Stimulated activated CD4-positive, alpha-beta T cell treated with anti-CD3 and anti-CD28 coated beads, Interleukin-12 subunit alpha, Interleukin-12 subunit beta, amount 100 ng/mL, for 4 hours (primary cell): ENCODE results near the gene GIMAP2.
"Not testable (repeated sequence)": the region's sequence is repeated elsewhere in the genome, so short reads cannot be mapped to it uniquely, and the experiment has no call there.

ENCODE experiments used
- DNase-seq: peaks from one replicate; pipeline ENCODE4 v3.0.0-alpha.2; 2020

The GIMAP2 gene

DNA sequence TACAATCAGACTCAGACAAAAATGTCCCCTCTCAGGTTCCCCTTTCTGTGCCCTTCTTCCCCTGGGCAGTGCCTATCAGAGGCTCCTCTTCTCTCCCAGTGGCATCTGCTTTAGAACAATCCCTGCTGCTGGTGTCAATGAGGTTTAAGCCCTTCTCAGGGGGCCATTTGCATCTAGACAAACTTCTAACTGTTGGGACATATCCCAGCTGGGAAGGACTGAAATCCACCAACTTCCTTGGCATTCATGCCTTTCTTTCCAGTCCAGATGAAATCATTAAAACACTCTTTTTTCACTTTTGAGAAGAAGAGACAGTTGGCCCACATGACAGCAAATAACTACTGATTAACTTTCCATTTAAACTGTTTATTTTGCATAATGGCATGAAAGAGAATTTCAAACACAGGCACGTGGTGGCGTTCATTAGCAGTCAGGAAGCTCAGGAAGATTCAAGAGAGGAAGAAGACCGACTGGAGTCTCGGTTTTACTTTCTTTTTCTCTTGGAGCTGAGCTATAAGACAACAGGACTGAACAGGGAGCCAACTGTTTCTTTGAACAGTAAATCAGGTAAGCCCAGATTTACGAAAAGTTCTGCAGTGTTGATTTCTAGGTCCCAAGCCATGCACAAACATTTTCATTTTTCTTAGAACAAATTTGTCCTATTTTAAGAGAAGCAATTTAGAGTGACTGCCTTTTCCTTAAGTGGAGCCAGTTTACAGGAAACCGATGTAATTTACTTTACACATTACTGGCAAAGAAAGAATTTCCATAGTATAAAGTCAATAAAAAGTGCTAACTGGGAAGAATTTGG is at the start of gene GIMAP2:
Gene GIMAP2, plus strand, starts transcription at position 488 of the 811 bp plus-strand sequence. CDS start 1,354 bp downstream, outside the sequence.
- DNase-seq, result no peak

DNA sequence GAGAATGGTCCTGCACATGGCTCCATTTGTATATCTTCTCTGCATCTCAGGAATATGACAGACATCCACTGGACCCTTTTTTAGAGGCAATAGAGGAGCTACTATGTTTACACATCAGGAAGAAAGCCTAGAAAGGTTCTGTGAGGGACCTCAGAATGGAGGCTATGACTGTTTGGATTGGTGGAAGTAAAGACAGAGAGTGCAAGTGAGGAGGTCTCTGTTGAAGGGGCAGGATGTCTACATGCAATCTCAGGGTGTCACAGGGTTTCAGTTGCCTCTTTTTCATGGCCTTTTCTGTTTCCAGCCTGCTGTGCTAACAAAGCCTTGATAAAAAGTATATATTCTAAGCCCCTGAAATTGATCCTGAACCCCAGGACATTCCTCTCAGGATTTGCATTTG is 43.7 kb upstream of the GIMAP2 start:
- DNase-seq, result no peak

DNA sequence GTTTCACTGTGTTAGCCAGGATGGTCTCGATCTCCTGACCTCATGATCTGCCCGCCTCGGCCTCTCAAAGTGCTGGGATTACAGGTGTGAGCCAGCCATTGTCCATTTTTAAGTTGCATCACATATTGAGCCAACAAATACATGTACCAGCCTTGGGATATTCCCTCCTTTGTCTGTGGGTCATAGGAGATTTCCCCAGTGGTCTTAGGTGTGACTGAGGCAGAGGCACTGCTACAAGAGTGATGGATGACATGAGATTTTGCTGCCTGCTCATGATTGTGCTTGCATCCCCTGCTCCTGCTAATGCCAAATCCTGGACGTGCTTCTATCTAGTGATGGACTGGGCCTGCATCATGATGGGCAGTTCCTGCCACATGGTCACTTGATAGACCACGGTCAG is 42.6 kb upstream of the GIMAP2 start:
- DNase-seq, result no peak

DNA sequence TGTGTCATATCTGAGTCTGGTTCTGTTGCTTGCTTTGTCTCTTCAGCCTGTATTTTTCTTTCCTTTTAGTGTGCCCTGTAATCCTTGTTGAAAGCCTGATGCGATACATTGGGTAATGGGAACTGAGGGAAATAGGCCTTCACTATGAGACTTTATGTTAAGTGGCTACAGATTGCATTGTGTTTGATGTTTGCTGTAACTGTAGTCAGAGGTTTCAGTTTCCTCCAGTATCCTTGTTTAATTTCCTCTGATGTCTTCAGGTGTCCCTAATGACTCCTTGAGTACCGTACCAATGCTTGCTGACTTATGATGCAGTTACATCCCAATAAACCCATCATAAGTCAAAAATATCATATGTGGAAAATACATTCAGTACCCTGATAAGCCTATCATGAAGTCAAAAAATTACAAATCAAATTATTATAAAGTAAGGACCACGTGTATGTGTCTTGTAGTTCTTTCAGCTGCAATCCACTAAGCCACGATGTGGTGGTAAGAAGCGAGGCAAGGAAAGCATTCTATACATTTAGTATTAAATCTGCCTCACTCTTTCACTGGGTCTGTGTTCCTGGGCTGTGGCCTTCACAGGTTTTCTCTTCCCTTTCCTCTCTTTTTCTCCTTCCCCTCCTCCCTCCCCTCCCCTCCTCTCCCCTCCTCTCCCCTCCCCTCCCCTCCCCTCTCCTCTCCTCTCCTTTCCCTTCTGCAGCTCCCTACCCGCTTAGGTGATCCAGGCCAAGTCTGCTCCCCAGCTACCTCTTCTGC is 40.1 kb upstream of the GIMAP2 start:
- no peak for DNase-seq

DNA sequence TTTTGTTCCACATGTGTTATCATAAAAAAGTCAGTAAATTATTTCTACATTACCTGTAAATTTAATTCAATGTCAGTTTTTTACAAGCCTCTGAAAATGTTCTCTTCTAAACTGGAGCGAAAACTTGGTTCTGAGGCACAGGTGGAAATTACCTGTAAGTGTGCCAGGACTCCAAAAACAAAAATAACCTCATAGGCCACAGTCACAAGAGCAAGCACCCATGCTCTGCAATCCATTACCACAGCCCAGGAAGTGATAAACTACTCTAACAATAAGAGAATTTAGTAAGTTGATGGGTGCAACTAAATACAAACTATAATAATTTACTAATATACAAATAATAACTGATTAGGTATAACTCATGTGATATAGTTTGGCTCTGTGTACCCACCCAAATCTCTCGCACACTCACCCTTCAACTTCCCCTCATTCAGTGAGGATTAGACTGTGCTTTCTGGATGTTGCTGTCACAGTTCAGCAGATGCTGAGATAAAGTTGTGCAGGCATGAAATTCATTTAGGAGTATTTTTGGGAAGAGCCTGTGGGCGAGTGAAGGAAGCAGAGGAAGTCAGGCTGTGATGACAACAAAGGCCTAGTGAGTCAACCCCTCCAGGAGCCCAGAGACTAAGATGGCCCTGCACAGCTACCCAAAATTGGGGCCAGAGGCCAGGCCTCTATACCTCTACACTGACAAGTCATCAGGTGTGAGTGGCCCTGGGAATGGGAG is 37.0 kb upstream of the GIMAP2 start:
- no peak for DNase-seq

DNA sequence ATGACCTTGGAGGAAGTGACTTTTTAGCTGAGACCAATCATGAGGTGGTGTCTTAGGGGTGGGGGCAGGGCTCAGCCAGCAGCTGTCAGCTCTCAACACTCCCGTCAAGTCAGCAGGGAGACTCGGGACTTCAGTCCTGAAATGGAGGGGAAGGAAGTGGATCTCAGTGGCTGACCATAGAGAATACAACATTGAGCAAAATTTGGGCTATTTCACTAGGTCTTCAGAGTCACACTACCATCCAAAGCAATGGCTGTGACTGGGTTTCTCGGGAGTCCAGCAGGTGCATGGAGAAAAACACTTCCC is 36.5 kb upstream of the GIMAP2 start:
- DNase-seq, result no peak

DNA sequence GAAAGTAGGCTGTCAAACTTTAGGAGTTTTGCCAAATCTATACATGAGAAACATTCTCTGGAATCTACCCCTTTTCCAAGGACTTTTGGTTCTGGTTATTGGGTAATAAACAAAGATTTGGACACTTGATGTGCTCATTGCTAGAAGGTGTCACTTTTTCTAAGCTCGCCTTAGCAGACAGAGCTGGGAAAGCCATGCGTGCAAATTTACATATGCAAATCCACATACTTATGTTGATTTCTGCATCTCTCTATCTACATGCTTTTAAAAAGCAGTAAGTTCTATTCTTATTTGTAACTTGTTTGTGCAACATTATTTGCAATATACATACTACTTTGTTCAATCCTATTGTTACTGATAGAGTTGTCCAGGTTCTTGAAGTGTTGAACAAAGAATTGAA is 30.8 kb upstream of the GIMAP2 start:
- no peak for DNase-seq

DNA sequence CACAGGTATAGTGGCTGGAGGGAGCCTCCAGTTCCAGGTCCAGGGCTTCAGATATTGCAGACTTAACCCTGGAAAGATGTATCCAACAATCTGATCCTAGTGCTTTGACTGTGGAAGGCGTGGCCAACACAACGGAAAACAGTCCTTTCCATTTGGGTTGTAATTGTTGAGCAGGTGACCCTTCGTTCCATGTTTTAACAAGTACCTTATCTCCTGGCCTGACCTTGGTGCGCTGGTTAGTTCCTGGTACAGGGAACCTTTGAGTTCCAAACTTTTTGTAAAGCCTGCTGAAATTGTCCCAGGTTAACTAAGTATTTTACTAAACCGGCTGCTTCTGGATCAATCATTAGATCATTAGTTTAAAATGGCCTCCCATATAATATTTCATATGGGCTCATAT is 29.5 kb upstream of the GIMAP2 start:
- DNase-seq, result no peak

DNA sequence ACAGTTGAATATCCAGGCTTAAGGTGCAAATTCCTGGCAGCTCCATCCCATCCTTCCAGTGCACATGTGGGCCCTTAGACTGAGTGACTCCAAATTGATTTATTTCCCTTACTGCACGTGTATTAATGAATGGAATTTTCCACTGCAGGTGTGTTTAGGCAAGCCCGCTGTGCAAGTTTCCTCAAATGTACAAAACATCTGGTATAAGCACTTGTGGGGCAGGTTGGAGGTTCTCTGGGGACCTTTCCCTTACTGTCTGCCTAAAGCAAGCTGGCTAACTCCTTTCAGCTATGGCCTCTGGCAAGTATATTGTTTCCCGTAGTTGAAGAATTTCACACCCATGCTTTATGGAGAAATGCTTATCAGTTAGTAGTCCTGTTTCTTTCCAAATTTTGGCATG is 28.0 kb upstream of the GIMAP2 start:
- no peak for DNase-seq

DNA sequence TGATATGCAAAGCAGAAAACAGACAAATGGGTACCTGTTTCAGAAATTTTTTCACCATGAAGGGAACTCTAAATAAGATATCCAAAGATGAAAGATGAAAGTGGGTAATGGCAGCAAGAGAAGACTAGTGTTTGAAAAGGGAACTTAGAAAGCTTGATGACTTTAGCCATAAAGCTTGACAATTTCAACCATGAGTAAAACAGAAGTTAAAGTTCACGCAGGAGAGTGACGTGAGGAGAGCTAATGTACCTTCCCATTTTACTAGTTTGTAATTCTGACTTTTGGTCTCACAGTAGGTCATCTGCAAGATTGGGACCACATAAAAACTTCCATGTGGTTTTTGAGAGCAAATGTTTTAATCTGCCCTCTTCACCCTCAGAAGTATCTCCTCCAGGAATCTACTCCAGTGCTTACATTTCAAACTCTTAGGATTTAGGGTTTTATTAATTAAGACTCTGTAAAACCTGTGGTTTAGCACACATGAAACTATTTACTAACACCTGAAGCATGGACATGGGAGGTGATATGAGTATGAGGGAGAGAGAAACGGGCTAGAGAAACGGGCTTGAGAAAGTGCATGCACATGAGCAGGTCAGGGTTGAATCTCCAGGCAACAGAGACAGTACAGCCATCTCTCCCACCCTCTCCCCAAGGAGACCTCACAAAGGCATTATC is 24.4 kb upstream of the GIMAP2 start:
- DNase-seq, result no peak

DNA sequence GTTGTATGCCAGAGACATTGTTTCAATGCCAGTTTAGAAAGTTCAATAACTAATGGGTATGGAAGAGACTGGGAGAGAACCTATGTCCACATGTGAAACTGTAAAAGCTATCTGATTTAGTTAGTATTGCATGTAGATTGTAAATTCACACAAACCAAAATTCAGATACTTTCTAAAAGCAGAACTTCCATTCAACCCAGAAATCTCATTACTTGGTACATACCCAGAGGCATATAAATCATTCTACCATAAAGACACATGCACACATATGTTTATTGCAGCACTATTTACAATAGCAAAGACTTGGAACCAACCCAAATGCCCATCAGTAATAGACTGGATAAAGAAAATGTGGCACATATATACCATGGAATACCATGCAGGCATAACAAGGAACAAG is 22.7 kb upstream of the GIMAP2 start:
- DNase-seq, result not testable (repeated sequence)

DNA sequence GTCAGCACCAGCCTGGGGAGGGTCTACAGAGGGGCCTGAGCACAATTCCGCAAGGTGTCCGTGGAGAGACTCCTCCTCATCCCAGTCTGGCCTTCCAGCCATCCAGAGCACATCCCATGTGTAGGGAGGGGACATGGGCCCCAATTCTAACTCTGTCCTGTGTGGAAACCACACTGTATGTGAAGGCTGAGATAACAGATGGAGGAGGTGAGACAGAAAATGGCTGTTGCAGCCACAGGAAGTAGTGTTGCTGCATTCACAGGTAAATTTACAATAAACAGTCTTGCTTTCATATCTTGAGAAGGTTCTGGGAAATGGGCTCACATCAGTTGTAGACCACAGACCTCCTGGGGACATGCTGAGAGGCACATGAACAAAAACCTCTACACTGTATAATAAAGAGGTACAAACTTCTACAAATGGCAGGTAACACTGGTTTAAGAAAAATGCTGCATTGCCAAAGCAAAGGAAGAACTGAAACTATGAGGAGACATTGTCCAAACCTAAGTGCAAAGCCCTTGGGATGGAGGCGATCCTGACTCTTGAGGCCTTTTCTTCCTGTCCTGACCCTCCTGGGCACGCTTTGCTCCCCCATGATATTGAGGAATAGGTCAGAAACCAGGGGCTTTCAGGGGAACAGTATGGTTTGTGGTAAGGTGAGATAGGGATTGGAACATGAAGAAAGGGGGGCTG is 21.6 kb upstream of the GIMAP2 start:
- no peak for DNase-seq

DNA sequence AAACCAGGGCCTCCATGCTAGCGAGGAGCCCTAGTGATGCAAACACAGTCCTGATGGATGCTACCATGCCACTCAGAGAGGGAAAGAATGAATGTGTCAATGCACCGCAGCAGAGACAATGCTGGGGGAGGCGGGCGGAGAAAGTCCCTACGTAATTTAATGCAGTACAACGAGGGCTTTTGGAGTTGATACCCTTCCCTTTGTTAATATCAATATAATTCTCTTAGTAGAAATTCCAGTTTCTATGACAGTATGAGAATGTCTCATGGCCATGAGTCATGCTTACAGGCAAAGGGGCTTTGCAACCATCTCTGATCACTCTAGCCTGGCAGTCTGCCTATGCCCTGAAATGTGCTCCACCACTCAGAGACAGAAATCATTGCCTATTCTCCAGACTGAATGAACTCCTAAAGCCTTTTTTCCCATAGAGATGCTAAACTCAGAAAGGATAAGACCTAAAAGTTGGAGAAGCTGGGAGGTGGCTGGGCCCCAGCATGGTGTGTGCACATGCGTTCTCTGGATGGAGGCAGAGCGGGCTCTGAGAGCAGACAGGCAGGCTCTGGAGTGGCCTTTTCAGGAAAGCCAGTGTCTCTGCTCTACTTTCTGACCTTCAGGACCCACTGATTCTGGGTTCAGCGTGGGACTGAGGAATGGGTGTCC is 20.3 kb upstream of the GIMAP2 start:
- peak; percentile 52 for DNase-seq

DNA sequence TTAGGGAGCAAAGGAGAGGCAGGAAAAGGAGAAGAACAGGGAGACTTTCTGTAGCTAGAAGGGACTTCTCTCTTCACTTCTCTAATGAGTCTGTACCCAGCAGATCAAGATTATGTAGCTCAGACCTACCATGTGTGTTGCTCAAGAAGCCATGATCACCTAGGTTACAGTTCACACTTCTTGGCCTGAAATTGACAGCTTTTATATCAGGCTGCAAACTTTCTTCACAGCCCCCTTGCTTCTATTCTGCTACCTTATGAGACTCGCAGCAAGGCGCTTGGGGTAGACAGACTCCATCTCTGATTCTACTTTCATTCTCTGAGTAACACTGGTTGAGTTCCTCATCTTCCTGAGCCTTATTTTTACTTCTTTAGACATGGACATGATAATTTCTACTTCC is 19.6 kb upstream of the GIMAP2 start:
- DNase-seq, result no peak

DNA sequence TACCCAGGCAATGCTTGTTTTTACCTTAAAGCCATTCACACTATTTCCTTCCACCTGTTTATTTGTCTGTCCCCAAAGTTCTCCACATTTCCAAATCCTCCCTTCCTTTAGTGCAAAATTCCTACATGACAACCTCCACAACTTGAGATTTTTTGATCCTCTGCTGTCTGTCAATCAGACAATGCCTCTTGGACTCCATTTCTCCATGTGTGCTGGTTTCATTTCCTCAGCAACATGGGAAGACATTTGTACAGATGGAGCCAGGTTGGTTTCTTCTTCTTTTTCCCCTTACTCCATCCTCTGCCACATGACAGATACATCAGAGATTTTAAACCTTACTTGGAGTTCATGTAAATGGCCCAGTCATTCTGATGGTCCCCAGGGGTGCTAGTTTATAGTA is 19.1 kb upstream of the GIMAP2 start:
- DNase-seq, result no peak

DNA sequence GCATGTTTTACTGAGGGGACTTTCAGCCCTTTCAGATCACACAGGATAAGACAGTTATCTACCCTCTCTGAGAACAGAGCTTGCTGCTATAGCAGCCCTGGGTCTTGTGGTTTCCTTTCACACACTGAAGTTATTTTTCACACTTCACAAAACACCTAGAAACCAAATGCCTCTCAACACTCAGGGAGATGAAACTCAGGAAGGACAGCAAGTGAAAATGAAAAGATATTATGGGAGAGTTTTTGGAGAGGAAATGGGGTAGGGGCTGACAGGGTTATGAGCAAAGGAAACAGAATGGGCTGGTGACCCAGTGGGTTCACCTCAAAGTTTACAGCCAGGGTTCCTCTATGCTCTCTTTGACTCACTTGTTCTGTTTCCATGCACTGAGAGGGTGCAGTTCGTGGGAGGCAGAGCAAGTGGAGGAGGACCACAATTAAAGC is 17.0 kb upstream of the GIMAP2 start:
- peak; percentile 48 for DNase-seq

DNA sequence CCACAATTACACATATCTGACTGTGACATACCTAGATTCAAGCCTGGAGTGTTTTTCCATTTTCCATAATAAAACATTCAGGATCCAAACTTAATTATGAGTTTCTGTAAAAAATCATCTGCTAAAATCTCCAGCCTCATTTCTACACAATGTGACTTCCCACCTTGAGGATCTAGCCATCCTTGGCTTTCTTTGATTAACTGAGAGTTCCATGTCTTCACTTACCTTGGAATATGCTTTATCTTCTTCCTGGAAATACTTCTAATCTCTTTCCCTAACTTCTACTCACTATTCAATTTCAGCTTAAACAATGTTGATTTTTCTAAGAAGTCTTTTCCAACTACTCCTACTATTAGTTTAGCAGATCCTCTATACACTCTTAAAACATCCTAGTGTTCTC is 16.5 kb upstream of the GIMAP2 start:
- DNase-seq, result no peak

DNA sequence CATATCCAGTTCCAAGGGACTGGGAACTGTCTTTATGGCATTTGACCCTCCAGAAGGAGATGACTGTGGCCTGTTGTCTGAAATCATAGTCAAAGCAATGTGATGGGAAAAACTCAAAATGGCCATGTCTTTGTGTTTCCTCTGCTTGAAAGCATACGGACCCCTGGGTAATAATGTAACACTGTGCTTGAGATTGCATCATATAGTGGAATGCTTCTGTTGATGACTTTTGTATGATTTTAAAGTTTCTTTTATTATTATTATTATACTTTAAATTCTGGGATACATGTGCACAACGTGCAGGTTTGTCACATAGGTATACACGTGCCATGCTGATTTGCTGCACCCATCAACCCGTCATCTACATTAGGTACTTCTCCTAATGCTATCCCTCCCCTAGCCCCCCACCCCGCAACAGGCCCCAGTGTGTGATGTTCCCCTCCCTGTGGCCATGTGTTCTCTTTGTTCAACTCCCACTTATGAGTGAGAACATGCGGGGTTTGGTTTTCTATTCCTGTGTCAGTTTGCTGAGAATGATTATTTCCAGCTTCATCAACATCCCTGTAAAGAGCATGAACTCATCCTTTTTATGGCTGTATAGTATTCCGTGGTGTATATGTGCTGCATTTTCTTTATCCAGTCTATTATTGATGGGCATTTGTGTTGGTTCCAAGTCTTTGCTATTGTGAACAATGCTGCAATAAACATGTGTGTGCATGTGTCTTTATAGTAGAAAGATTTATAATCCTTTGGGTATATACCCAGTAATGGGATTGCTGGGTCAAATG is 13.5 kb upstream of the GIMAP2 start:
- DNase-seq, result not testable (repeated sequence)

DNA sequence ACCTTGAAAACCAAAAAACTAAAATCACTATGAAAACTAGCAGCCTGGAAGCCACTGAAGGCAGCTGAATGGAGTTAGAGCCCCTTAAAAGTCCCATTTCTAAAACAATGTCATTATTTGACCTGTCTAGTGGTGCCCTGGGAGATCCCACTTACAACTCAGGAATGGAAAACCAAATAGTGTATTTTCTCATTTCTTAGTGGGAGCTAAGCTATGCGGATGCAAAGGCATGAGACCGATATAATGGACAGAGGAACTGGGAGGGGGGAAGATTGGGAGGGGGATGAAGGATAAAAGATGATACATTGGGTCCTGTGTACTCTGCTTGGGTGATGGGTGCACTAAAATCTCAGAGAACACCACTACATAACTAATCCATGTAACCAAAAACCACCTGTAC is 9.8 kb upstream of the GIMAP2 start:
- no peak for DNase-seq

DNA sequence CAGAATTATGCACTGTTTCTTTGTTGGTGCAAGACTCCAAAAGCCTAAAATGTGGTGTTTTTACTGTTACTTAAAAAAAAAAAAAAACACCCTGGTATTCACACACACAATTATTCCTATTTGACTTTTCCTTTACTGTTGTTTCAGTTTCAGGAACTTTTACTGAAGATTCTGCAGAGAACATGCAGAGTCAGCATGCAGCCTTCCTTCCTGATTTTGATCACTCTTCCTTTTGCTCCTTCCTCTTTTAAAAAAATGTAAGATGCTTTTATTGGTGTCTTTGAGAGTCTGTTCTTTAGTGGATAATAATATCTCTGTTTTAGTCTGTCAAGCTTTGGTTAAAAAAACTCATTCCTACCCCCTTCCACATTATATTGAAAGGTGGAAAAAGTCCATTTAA is 9.2 kb upstream of the GIMAP2 start:
- DNase-seq, result not testable (repeated sequence)

DNA sequence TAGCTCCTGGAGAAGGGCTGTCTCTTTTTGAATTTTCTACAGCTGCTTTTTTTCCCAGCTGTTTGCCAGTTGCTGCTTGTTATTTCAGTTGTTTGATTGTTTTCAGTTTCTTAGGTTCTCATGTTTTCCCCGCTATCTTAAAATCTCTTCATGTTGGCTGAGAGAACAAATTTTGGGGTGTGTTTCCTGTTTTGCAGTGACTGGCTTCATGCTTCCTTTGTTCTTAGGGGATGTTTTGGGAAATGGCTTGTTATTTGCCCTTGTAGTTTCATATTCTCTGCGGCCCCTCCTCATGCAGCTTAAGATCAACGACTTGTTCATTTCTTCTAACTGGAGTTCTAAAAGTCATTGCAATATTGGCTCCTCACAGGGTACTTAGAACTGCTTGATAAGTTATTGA is 8.7 kb upstream of the GIMAP2 start:
- DNase-seq, result not testable (repeated sequence)
